Measurements from ENCODE around the gene MUC5B. TPM values are rescaled to one million over a fixed set of nuclear protein-coding genes. Genes with fewer than 3 reads are reported as not detected.

MUC5B gene
- total and polyA plus RNA-seq, 2 of the 13 experiments (the other 11 are each of a cell fraction or from before 2014, with no cell fraction given) = 0.01 TPM; not detected in 1

- 97% methylated on average over 41 of the region's 46 CpGs for WGBS (ENCODE audit: low lambda C conversion rate)
Measured at GRCh38 chr11:1280116-1281035, 57.5 kb downstream of the MUC5B start.

GRCh38 chr11:1281326-1281973 is 58.6 kb downstream of the MUC5B start:
- FAIRE-seq (no peak), ATAC-seq (no peak), DNase-seq (ENCODE audit: low spot score) (no peak)
- Histone ChIP-seq H4K20me1 (ENCODE audit: insufficient read depth, low read length) (peaks cover 3% of the 10 kb centered on the region; the same call in 1 of the 2 replicates), H3K4me3 (replicated peaks in 1 of 3; ENCODE audit: insufficient read depth in 1 of 3, low read depth in 2 of 3, low read length in 3 of 3) (no peak overlapping the region), H3K4me2 (ENCODE audit: low read depth, low read length) (no peak overlapping the region), H3K27ac (ENCODE audit: extremely low read length, insufficient read depth, low read length) (no peak overlapping the region), H3K36me3 (replicated peaks in 1 of 2; ENCODE audit: control insufficient read depth in 1 of 2, insufficient read depth in 2 of 2, low read length in 2 of 2) (peaks cover 42 to 69% of the 10 kb centered on the region in 2 experiments; a peak in 4 of 5 replicates), H3K4me1 (ENCODE audit: insufficient read depth, low read length) (no peaks in the 10 kb centered on the region), H3K9ac (ENCODE audit: insufficient read depth, low read depth, low read length) (no peak overlapping the region), H3K9me3 (ENCODE audit: low read length) (no peaks in the 10 kb centered on the region), H3K79me2 (ENCODE audit: insufficient read depth, low read length) (no peaks in the 10 kb centered on the region), H3K27me3 (ENCODE audit: control insufficient read depth in 1 of 2, insufficient read depth in 2 of 2, low read length in 2 of 2) (no peaks in the 10 kb centered on the region), H2AFZ (ENCODE audit: low read length) (no peak overlapping the region)
- TF ChIP-seq ZSCAN20 (CRISPR knock-in tag; IDR thresholded peaks at IDR 0.05; ENCODE audit: borderline replicate concordance) = no peak
- no peak for TF ChIP-seq CBX1 (IDR thresholded peaks at IDR 0.05; ENCODE audit: low read depth)
- TF ChIP-seq SMARCC2 (IDR thresholded peaks at IDR 0.05) = no peak
- no peak for TF ChIP-seq ZNF451 (CRISPR knock-in tag; IDR thresholded peaks at IDR 0.05)
- no peak for TF ChIP-seq ETV6 (CRISPR knock-in tag; conservative IDR thresholded peaks at IDR 0.05)
- TF ChIP-seq, protein P1, sequence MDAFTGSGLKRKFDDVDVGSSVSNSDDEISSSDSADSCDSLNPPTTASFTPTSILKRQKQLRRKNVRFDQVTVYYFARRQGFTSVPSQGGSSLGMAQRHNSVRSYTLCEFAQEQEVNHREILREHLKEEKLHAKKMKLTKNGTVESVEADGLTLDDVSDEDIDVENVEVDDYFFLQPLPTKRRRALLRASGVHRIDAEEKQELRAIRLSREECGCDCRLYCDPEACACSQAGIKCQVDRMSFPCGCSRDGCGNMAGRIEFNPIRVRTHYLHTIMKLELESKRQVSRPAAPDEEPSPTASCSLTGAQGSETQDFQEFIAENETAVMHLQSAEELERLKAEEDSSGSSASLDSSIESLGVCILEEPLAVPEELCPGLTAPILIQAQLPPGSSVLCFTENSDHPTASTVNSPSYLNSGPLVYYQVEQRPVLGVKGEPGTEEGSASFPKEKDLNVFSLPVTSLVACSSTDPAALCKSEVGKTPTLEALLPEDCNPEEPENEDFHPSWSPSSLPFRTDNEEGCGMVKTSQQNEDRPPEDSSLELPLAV (CRISPR knock-in tag; conservative IDR thresholded peaks at IDR 0.05; ENCODE audit: low read depth) = no peak
- TF ChIP-seq HDAC2 (CRISPR knock-in tag; IDR thresholded peaks at IDR 0.05) = no peak
- no peak for TF ChIP-seq ZFP36L2 (CRISPR knock-in tag; IDR thresholded peaks at IDR 0.05)
- no peak for TF ChIP-seq EED (CRISPR knock-in tag; IDR thresholded peaks at IDR 0.05)
- no peak for TF ChIP-seq PCBP1 (IDR thresholded peaks at IDR 0.05; ENCODE audit: borderline replicate concordance, low read depth, low read length)
- TF ChIP-seq, protein P2, sequence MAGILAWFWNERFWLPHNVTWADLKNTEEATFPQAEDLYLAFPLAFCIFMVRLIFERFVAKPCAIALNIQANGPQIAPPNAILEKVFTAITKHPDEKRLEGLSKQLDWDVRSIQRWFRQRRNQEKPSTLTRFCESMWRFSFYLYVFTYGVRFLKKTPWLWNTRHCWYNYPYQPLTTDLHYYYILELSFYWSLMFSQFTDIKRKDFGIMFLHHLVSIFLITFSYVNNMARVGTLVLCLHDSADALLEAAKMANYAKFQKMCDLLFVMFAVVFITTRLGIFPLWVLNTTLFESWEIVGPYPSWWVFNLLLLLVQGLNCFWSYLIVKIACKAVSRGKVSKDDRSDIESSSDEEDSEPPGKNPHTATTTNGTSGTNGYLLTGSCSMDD (CRISPR knock-in tag; IDR thresholded peaks at IDR 0.05) = no peak
- TF ChIP-seq ZFP1 (CRISPR knock-in tag; IDR thresholded peaks at IDR 0.05) = no peak
- no peak for TF ChIP-seq MTA1 (CRISPR knock-in tag; IDR thresholded peaks at IDR 0.05; ENCODE audit: borderline replicate concordance)
- TF ChIP-seq CHD4 (IDR thresholded peaks at IDR 0.05; ENCODE audit: borderline replicate concordance, low read length) = no peak
- BruUV-seq (replicated peaks) = no TSS peak
- 94% methylated on average over 18 of the region's 33 CpGs for WGBS (ENCODE audit: low lambda C conversion rate)
- in situ Hi-C loops (cut with HindIII; ENCODE audit: extremely low pct_ligation_motif_present, low pct_unique_long_range_greater_than_20kb) (no loop called here), intact Hi-C loops (cut with micrococcal nuclease; ENCODE audit: unreplicated experiment) (no loop called here)
- ChIA-PET CTCF (ENCODE audit: low intra/inter-chr PET ratio, low total read pairs) (no interaction called here), POLR2A (no interaction called here)

More at GRCh38 chr11:1280116-1281035, 57.5 kb downstream of the MUC5B start:
- intact Hi-C loops (cut with micrococcal nuclease; ENCODE audit: unreplicated experiment) = no loop called here
- no peak overlapping the region for H3K4me3 ChIP-seq (replicated peaks in 1 of 3; ENCODE audit: insufficient read depth in 1 of 3, low read depth in 2 of 3, low read length in 3 of 3)
- BruUV-seq (replicated peaks) = no TSS peak
- no peak overlapping the region for H3K4me2 ChIP-seq (ENCODE audit: low read depth, low read length)
- H3K9me3 ChIP-seq (ENCODE audit: low read length) = no peaks in the 10 kb centered on the region
- H3K36me3 ChIP-seq (replicated peaks in 1 of 2; ENCODE audit: control insufficient read depth in 1 of 2, insufficient read depth in 2 of 2, low read length in 2 of 2) = peaks cover 38 to 68% of the 10 kb centered on the region in 2 experiments; a peak in 4 of 5 replicates
- H3K79me2 ChIP-seq (ENCODE audit: insufficient read depth, low read length) = no peaks in the 10 kb centered on the region
- H3K27ac ChIP-seq (ENCODE audit: extremely low read length, insufficient read depth, low read length) = no peak overlapping the region
- in situ Hi-C loops (cut with HindIII; ENCODE audit: extremely low pct_ligation_motif_present, low pct_unique_long_range_greater_than_20kb) = no loop called here
- no peak overlapping the region for H3K9ac ChIP-seq (ENCODE audit: insufficient read depth, low read depth, low read length)
- ChIA-PET CTCF (ENCODE audit: low intra/inter-chr PET ratio, low total read pairs) (no interaction called here), POLR2A (no interaction called here)
- no peak for DNase-seq (ENCODE audit: low spot score)
- H2AFZ ChIP-seq (ENCODE audit: low read length) = no peak overlapping the region
- no peak for TF ChIP-seq ZC3H13 (CRISPR knock-in tag; IDR thresholded peaks at IDR 0.05)
- TF ChIP-seq AGO2 (optimal IDR thresholded peaks at IDR 0.05; ENCODE audit: low read depth, low read length) = peak; percentile 37
- no peak for ATAC-seq
- H3K27me3 ChIP-seq (ENCODE audit: control insufficient read depth in 1 of 2, insufficient read depth in 2 of 2, low read length in 2 of 2) = no peaks in the 10 kb centered on the region
- H4K20me1 ChIP-seq (ENCODE audit: insufficient read depth, low read length) = peaks cover 3% of the 10 kb centered on the region; the same call in 1 of the 2 replicates
- no peak for FAIRE-seq
- H3K4me1 ChIP-seq (ENCODE audit: insufficient read depth, low read length) = no peaks in the 10 kb centered on the region

Measured in HepG2 (cell line).